Measurements from ENCODE around the gene AMBRA1. TPM values are rescaled to one million over a fixed set of nuclear protein-coding genes. Genes with fewer than 3 reads are reported as not detected.
"Not testable (repeated sequence)": the region's sequence is repeated elsewhere in the genome, so short reads cannot be mapped to it uniquely, and the experiment has no call there.

AMBRA1 gene
- total RNA-seq, 1 donor from 2014 or later = 38.3 TPM

GRCh38 chr11:46612326-46612725 lies 18.5 kb upstream of the AMBRA1 start:
- no peak for DNase-seq (ENCODE audit: low read depth)

- DNase-seq (ENCODE audit: low read depth) = no peak
These were observed 17.9 kb upstream of the AMBRA1 start for GRCh38 chr11:46611526-46612304.

- DNase-seq (ENCODE audit: low read depth) = no peak
These were observed 15.6 kb upstream of the AMBRA1 start for GRCh38 chr11:46609386-46609785.

- DNase-seq (ENCODE audit: low read depth) = no peak
These were observed 13.7 kb upstream of the AMBRA1 start for GRCh38 chr11:46607516-46607915.

GRCh38 chr11:46604796-46605195 lies 11.0 kb upstream of the AMBRA1 start:
- no peak for DNase-seq (ENCODE audit: low read depth)

GRCh38 chr11:46603704-46604308 lies 10.0 kb upstream of the AMBRA1 start:
- DNase-seq (ENCODE audit: low read depth) = no peak

- DNase-seq (ENCODE audit: low read depth) = no peak
These were observed 7.3 kb upstream of the AMBRA1 start for GRCh38 chr11:46601129-46601528.

- DNase-seq (ENCODE audit: low read depth) = no peak
These were observed 6.6 kb upstream of the AMBRA1 start for GRCh38 chr11:46600194-46600960.

- no peak for DNase-seq (ENCODE audit: low read depth)
These were observed 5.7 kb upstream of the AMBRA1 start for GRCh38 chr11:46599340-46600193.

- DNase-seq (ENCODE audit: low read depth) = no peak
These were observed 3.9 kb upstream of the AMBRA1 start for GRCh38 chr11:46597609-46598219.

- DNase-seq (ENCODE audit: low read depth) = no peak
These were observed 3.3 kb upstream of the AMBRA1 start for GRCh38 chr11:46597155-46597554.

- no peak for DNase-seq (ENCODE audit: low read depth)
These were observed 962 bp upstream of the AMBRA1 start for GRCh38 chr11:46594785-46595184.

GRCh38 chr11:46594374-46594700 lies 514 bp upstream of the AMBRA1 start:
- DNase-seq (ENCODE audit: low read depth) = peak; percentile 31

- no peak for DNase-seq (ENCODE audit: low read depth)
These were observed 2.9 kb downstream of the AMBRA1 start for GRCh38 chr11:46590740-46591605.

- DNase-seq (ENCODE audit: low read depth) = no peak
These were observed 4.9 kb downstream of the AMBRA1 start for GRCh38 chr11:46588915-46589314.

GRCh38 chr11:46588131-46588530 lies 5.7 kb downstream of the AMBRA1 start:
- DNase-seq (ENCODE audit: low read depth) = no peak

- not testable (repeated sequence) for DNase-seq (ENCODE audit: low read depth)
These were observed 10.3 kb downstream of the AMBRA1 start for GRCh38 chr11:46583513-46583912.

- DNase-seq (ENCODE audit: low read depth) = no peak
These were observed 11.2 kb downstream of the AMBRA1 start for GRCh38 chr11:46582588-46582987.

GRCh38 chr11:46577058-46577457 lies 16.8 kb downstream of the AMBRA1 start:
- no peak for DNase-seq (ENCODE audit: low read depth)

- DNase-seq (ENCODE audit: low read depth) = no peak
These were observed 19.2 kb downstream of the AMBRA1 start for GRCh38 chr11:46574656-46575055.
